Esophagus muscularis mucosa (tissue), 4 donors: ENCODE measurements around the gene UBE2Z. TPM values are rescaled to one million over a fixed set of nuclear protein-coding genes. Genes with fewer than 3 reads are reported as not detected.
A peak's percentile ranks its signal among the peaks of the same experiment; 100 is the strongest.

Experiments
- DNase-seq: peaks from one replicate; pipeline ENCODE4 v3.0.0-alpha.2; 2017; ENCODE audit errors: extremely low spot score
- H3K27ac ChIP-seq, 4 donors: fragments of 200-600 bp; sonication (generic); replicated peaks in 1 of 4; 1 replicate in 3 of 4; 2 replicates in 1 of 4; pipeline ENCODE4 v1.5.1; 2016 to 2019; ENCODE audit warnings: mild to moderate bottlenecking in 1 of 4
- H3K27me3 ChIP-seq, 4 donors: fragments of 200-600 bp; sonication (generic); one replicate each; pipeline versions ENCODE4 v1.5.1 to v1.6.0; 2016 to 2019
- H3K36me3 ChIP-seq, 4 donors: fragments of 200-600 bp; sonication (generic); one replicate each; pipeline ENCODE4 v1.5.1; 2016 to 2019
- H3K4me1 ChIP-seq, 4 donors: fragments of 200-600 bp; sonication (generic); one replicate each; pipeline ENCODE4 v1.5.1; 2016 to 2019
- H3K4me3 ChIP-seq, 4 donors: fragments of 200-600 bp; sonication (generic); 1 replicate in 2 of 4; 2 replicates in 2 of 4; pipeline ENCODE4 v1.5.1; 2016 to 2019; ENCODE audit warnings: mild to moderate bottlenecking in 4 of 4, moderate library complexity in 1 of 4
- H3K9me3 ChIP-seq, 4 donors: fragments of 200-600 bp; sonication (generic); 1 replicate in 3 of 4; 2 replicates in 1 of 4; pipeline ENCODE4 v1.5.1; 2016 to 2019
- EP300 ChIP-seq: sonication (generic); formaldehyde crosslinking; IDR thresholded peaks from one replicate; pipeline ENCODE4 v1.6.1; 2017; ENCODE audit warnings: antibody characterized with exemption
- POLR2A ChIP-seq: fragments of 450-650 bp; IDR thresholded peaks from one replicate; pipeline ENCODE4 v1.6.1; 2017; ENCODE audit warnings: antibody characterized with exemption, moderate library complexity, mild to moderate bottlenecking, low read depth
- POLR2AphosphoS5 ChIP-seq, 2 donors: sonication (generic); formaldehyde crosslinking; IDR thresholded peaks; one replicate each; pipeline ENCODE4 v1.6.1; 2017; ENCODE audit warnings: antibody characterized with exemption in 2 of 2
- WGBS: methylation state at CpG from one replicate; pipeline ENCODE4 v1.1.5; 2018; 5-methylcytosine and 5-hydroxymethylcytosine counted together
- intact Hi-C: fragments of 100-400 bp; cut with DNase I; formaldehyde crosslinking; loops from one replicate; pipeline ENCODE4 v1.15.1; 2023
- total RNA-seq, 4 donors: library from RNA; depleted of rRNA; stranded (reverse); fragments of >200 nt; gene quantifications; one replicate each; pipeline versions ENCODE4 v1.1.0 to v1.2.1, GENCODE V29; 2016
- TF ChIP-seq, protein P1 (sequence below), 3 experiments: fragments of 200-600 bp in 2 of 3; fragments of 450-650 bp in 1 of 3; sonication (generic) in 2 of 3; IDR thresholded peaks; one replicate each; pipeline ENCODE4 v1.5.1; 2017 to 2019; ENCODE audit warnings: antibody characterized with exemption in 3 of 3, mild to moderate bottlenecking in 2 of 3, moderate library complexity in 1 of 3

UBE2Z gene
- total RNA-seq, 4 donors from 2014 or later = 46.4 to 76.4 (median 62.9) TPM

DNA sequence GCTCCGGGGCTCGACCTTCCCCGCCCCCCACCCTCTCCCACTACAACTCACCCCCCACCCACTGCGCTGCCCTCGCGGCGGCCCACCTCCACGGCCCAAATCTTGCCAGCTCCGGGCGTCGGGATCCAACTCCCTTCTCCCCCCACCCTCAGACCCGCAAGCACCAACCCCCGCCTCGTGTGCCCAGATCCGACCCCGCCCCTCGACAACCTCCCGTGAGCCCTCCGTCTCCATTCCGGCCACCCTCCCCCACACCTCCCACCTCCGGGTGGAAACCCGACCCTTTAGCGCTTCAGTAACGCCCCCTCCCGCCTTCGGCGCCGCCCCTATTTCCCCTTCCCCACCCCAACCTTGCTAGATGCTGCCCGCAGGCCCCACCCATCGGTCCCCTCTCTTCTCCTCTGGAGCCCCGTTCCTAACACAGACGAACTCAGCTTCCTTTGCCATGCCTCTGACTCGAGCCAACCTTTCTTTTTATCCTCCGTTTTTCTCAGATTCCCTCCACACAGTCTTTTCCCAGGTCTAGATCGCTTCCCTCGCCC lies 717 bp downstream of the UBE2Z start:
- Histone ChIP-seq H3K9me3 (no peaks in the 10 kb centered on the region), H3K27ac (peak overlapping the region; percentile 91 to 93 (median 92)), H3K36me3 (peaks cover 0 to 34% (median 30%) of the 10 kb centered on the region in 4 donors), H3K4me1 (peaks cover 39 to 46% (median 43%) of the 10 kb centered on the region in 4 donors), H3K4me3 (peak overlapping the region; percentile 86 to 100 (median 96)), H3K27me3 (no peaks in the 10 kb centered on the region)
- WGBS = 1% methylated on average over 33 of the region's 36 CpGs
- peak; percentile 92 for DNase-seq
- TF ChIP-seq, protein P1, sequence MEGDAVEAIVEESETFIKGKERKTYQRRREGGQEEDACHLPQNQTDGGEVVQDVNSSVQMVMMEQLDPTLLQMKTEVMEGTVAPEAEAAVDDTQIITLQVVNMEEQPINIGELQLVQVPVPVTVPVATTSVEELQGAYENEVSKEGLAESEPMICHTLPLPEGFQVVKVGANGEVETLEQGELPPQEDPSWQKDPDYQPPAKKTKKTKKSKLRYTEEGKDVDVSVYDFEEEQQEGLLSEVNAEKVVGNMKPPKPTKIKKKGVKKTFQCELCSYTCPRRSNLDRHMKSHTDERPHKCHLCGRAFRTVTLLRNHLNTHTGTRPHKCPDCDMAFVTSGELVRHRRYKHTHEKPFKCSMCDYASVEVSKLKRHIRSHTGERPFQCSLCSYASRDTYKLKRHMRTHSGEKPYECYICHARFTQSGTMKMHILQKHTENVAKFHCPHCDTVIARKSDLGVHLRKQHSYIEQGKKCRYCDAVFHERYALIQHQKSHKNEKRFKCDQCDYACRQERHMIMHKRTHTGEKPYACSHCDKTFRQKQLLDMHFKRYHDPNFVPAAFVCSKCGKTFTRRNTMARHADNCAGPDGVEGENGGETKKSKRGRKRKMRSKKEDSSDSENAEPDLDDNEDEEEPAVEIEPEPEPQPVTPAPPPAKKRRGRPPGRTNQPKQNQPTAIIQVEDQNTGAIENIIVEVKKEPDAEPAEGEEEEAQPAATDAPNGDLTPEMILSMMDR (IDR thresholded peaks at IDR 0.05) = no peak
- TF ChIP-seq POLR2AphosphoS5 (IDR thresholded peaks at IDR 0.05) (no peak), EP300 (no peak), POLR2A (no peak)
- intact Hi-C loops = loop anchor here (5.0 kb wide), 1 partner anchor 33 kb away; the partner anchor contains the start of gene SNF8

DNA sequence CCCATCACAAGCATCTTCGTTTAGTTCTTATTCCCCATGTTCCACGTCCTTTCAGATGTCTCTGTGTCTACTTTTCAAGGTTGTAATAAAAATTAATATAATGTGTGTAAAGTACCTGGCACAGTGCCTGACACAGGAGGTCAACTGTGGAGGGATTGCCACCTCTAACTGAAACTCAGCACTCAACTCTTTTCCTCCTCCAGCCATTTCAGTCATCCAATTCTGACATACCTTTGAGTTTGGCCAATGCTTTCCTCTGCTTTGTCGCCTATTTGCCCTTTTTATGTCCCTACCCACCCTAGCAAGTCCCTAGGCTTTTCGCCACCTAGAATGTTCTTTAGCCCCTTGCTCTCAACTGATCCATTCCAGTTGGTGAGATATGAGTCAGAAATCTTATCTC lies 1.6 kb downstream of the UBE2Z start:
- peak overlapping the region; percentile 91 to 93 (median 92) for H3K27ac ChIP-seq
- intact Hi-C loops = loop anchor here (5.0 to 10.0 kb wide), 2 partner anchors 33 to 55 kb away; partner anchors contain the start of gene SNF8
- no peaks in the 10 kb centered on the region for H3K9me3 ChIP-seq
- TF ChIP-seq POLR2AphosphoS5 (IDR thresholded peaks at IDR 0.05) = no peak
- no peak for TF ChIP-seq POLR2A
- TF ChIP-seq, protein P1 (IDR thresholded peaks at IDR 0.05) = no peak
- TF ChIP-seq EP300 = no peak
- peaks cover 0 to 42% (median 38%) of the 10 kb centered on the region in 4 donors for H3K36me3 ChIP-seq
- DNase-seq = no peak
- 55% methylated on average over 4 of the region's 4 CpGs for WGBS
- H3K27me3 ChIP-seq = no peaks in the 10 kb centered on the region
- peak overlapping the region; percentile 86 to 100 (median 96) for H3K4me3 ChIP-seq
- H3K4me1 ChIP-seq = peaks cover 39 to 53% (median 44%) of the 10 kb centered on the region in 4 donors

DNA sequence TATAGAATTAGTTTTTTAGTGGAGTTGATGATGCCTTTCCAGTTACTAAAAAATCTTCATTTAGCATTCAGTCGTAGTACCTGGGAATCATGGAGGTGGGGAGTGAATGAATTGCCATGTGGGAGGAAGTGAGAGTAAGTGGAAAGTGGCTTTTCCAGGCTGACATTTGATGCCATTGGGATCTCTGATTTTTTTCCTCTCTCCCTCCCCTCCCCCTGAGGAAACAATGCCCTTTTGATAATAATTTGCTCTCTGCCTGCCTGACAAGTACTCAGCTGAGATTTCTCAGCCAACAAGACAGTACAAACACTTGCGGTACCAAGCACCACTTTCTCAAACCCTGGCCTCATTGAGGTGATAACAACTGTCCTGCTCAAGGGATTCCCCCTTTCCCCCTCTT lies 2.2 kb downstream of the UBE2Z start:
- intact Hi-C loops = loop anchor here (10.0 kb wide), 1 partner anchor 56 kb away; no protein-coding TSS in a partner anchor
- Histone ChIP-seq H3K4me3 (peak overlapping the region in 1 of 4 donors; percentile 86), H3K9me3 (no peaks in the 10 kb centered on the region), H3K36me3 (peaks cover 0 to 44% (median 38%) of the 10 kb centered on the region in 4 donors), H3K27ac (no peak overlapping the region), H3K27me3 (no peaks in the 10 kb centered on the region), H3K4me1 (peaks cover 39 to 59% (median 50%) of the 10 kb centered on the region in 4 donors)
- TF ChIP-seq, protein P1 (IDR thresholded peaks at IDR 0.05) = no peak
- TF ChIP-seq EP300 (no peak), POLR2AphosphoS5 (IDR thresholded peaks at IDR 0.05) (no peak)
- WGBS = 71% methylated on average over 2 of the region's 2 CpGs
- no peak for DNase-seq

DNA sequence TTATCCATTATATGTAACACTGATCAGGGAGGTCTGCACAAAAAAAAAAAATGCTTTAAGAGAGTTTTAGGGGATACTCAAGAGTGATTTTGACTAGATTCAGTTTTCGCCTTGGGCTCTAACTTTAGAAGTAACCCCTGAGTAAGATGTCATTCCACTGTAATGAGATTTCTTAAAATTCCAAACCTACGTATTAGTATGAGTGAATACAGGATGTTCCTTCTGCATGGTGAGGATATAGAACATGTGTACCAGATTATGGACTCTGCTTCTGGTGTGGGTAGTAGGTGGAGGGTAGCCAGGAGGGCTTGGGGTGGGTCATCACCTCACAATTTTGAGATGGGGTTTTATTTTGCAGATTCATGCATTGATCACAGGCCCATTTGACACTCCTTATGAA lies 4.3 kb downstream of the UBE2Z start:
- intact Hi-C loops = loop anchor here (10.0 kb wide), 1 partner anchor 58 kb away; no protein-coding TSS in a partner anchor
- 76% methylated on average over 2 of the region's 2 CpGs for WGBS
- Histone ChIP-seq H3K27me3 (no peaks in the 10 kb centered on the region), H3K9me3 (no peaks in the 10 kb centered on the region), H3K36me3 (peaks cover 17 to 65% (median 57%) of the 10 kb centered on the region in 4 donors), H3K4me1 (peaks cover 36 to 64% (median 57%) of the 10 kb centered on the region in 4 donors), H3K27ac (no peak overlapping the region), H3K4me3 (no peak overlapping the region)
- TF ChIP-seq EP300 (no peak), POLR2A (no peak), POLR2AphosphoS5 (IDR thresholded peaks at IDR 0.05) (no peak)
- TF ChIP-seq, protein P1 (IDR thresholded peaks at IDR 0.05) = no peak
- no peak for DNase-seq
